ENCODE measurements around the gene ZNF106.

DNA sequence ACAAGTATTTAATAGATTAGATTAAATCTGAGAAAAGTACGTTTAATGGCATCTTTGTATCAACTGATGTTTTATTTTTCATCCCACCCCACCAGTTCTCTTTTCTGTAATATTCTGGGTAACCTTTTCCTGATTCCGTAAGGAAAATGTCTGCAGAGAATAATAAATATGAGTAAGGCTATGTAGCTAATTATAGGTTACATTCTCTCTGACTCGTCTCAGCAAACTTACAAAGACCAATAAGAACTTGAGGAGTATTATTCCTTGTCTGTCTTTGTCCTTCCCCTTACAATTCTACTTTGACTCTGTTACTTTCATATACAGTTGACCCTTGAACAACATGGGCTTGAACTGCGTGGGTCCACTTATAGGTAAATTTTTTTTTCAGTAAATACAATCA lies 16.6 kb upstream of the ZNF106 start:
- TF ChIP-seq SP1 (CRISPR knock-in tag; conservative IDR thresholded peaks at IDR 0.05), result no peak
- TF ChIP-seq, protein P1, sequence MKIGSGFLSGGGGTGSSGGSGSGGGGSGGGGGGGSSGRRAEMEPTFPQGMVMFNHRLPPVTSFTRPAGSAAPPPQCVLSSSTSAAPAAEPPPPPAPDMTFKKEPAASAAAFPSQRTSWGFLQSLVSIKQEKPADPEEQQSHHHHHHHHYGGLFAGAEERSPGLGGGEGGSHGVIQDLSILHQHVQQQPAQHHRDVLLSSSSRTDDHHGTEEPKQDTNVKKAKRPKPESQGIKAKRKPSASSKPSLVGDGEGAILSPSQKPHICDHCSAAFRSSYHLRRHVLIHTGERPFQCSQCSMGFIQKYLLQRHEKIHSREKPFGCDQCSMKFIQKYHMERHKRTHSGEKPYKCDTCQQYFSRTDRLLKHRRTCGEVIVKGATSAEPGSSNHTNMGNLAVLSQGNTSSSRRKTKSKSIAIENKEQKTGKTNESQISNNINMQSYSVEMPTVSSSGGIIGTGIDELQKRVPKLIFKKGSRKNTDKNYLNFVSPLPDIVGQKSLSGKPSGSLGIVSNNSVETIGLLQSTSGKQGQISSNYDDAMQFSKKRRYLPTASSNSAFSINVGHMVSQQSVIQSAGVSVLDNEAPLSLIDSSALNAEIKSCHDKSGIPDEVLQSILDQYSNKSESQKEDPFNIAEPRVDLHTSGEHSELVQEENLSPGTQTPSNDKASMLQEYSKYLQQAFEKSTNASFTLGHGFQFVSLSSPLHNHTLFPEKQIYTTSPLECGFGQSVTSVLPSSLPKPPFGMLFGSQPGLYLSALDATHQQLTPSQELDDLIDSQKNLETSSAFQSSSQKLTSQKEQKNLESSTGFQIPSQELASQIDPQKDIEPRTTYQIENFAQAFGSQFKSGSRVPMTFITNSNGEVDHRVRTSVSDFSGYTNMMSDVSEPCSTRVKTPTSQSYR (CRISPR knock-in tag; IDR thresholded peaks at IDR 0.05), result no peak
- TF ChIP-seq, protein P2, sequence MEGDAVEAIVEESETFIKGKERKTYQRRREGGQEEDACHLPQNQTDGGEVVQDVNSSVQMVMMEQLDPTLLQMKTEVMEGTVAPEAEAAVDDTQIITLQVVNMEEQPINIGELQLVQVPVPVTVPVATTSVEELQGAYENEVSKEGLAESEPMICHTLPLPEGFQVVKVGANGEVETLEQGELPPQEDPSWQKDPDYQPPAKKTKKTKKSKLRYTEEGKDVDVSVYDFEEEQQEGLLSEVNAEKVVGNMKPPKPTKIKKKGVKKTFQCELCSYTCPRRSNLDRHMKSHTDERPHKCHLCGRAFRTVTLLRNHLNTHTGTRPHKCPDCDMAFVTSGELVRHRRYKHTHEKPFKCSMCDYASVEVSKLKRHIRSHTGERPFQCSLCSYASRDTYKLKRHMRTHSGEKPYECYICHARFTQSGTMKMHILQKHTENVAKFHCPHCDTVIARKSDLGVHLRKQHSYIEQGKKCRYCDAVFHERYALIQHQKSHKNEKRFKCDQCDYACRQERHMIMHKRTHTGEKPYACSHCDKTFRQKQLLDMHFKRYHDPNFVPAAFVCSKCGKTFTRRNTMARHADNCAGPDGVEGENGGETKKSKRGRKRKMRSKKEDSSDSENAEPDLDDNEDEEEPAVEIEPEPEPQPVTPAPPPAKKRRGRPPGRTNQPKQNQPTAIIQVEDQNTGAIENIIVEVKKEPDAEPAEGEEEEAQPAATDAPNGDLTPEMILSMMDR (IDR thresholded peaks at IDR 0.05), result no peak
- TF ChIP-seq, protein P3, sequence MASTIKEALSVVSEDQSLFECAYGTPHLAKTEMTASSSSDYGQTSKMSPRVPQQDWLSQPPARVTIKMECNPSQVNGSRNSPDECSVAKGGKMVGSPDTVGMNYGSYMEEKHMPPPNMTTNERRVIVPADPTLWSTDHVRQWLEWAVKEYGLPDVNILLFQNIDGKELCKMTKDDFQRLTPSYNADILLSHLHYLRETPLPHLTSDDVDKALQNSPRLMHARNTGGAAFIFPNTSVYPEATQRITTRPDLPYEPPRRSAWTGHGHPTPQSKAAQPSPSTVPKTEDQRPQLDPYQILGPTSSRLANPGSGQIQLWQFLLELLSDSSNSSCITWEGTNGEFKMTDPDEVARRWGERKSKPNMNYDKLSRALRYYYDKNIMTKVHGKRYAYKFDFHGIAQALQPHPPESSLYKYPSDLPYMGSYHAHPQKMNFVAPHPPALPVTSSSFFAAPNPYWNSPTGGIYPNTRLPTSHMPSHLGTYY (CRISPR knock-in tag; IDR thresholded peaks at IDR 0.05), result no peak
- no peak for TF ChIP-seq ZNF317 (CRISPR knock-in tag; IDR thresholded peaks at IDR 0.05; ENCODE audit: borderline replicate concordance, low read depth)
- TF ChIP-seq NR1H2 (CRISPR knock-in tag; IDR thresholded peaks at IDR 0.05), result no peak
- TF ChIP-seq KAT7 (CRISPR knock-in tag; IDR thresholded peaks at IDR 0.05; ENCODE audit: borderline replicate concordance), result no peak
- TF ChIP-seq, protein P4, sequence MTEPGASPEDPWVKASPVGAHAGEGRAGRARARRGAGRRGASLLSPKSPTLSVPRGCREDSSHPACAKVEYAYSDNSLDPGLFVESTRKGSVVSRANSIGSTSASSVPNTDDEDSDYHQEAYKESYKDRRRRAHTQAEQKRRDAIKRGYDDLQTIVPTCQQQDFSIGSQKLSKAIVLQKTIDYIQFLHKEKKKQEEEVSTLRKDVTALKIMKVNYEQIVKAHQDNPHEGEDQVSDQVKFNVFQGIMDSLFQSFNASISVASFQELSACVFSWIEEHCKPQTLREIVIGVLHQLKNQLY (CRISPR knock-in tag; IDR thresholded peaks at IDR 0.05), result no peak
- TF ChIP-seq ZNF232 (CRISPR knock-in tag; IDR thresholded peaks at IDR 0.05), result no peak
